Measurements from ENCODE around the gene RBAK. TPM values are rescaled to one million over a fixed set of nuclear protein-coding genes. Genes with fewer than 3 reads are reported as not detected.
"Not testable (repeated sequence)": the region's sequence is repeated elsewhere in the genome, so short reads cannot be mapped to it uniquely, and the experiment has no call there.

Gene RBAK
- total and polyA plus RNA-seq, 2 donors (not counting 1 experiment from before 2014, with no cell fraction given) = 3.7 to 20.3 TPM

DNA sequence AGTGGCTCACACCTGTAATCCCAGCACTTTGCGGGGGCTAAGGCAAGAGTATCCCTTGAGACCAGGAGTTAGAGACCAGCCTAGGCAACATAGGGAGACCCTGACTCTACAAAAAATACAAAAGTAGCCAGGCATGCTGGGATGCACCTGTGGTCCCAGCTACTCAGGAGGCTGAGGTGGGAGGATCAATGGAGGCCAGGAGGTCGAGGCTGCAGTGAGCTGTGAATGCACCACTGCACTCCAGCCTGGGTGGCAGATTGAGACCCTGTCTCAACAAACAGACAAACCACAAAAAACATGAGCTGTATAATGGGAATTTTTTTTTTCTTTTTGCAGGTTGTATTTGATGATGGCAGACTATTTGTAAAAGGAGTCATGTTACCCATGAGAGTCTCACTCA lies 1.5 kb downstream of the RBAK start:
- Mint-ChIP-seq H3K4me1 (peaks cover 27% of the 10 kb centered on the region), H3K4me3 (peak overlapping the region; percentile 34)
- peaks cover 5 to 14% of the 10 kb centered on the region in 2 experiments for H3K36me3 ChIP-seq (replicated peaks in 1 of 2; ENCODE audit: control extremely low read depth in 1 of 2, control insufficient read depth in 1 of 2, extremely low read depth in 1 of 2, insufficient read depth in 2 of 2, low read length in 1 of 2)
- H3K27me3 ChIP-seq (replicated peaks in 1 of 4; ENCODE audit: control extremely low read depth in 1 of 4, control insufficient read depth in 3 of 4, insufficient read depth in 4 of 4, low read length in 3 of 4); DNase-seq; H3K9me3 Mint-ChIP-seq (ENCODE audit: insufficient read depth); H3K27ac Mint-ChIP-seq; POLR2A ChIA-PET; H3K27me3 Mint-ChIP-seq; CTCF ChIA-PET; ATAC-seq (ENCODE audit: low read depth); H3K4me2 ChIP-seq (replicated peaks; ENCODE audit: low read depth, low read length, poor library complexity, severe bottlenecking); H3K27ac ChIP-seq (ENCODE audit: low read length in 2 of 2); H3K9ac ChIP-seq (ENCODE audit: low read length); H4K20me1 ChIP-seq (ENCODE audit: control insufficient read depth, insufficient read depth, low read length, poor library complexity, severe bottlenecking); H3K4me3 ChIP-seq (ENCODE audit: control extremely low read depth in 1 of 5, extremely low read depth in 1 of 5, insufficient read depth in 1 of 5, low read depth in 2 of 5, low read length in 4 of 5); H2AFZ ChIP-seq (ENCODE audit: insufficient read depth, low read depth, low read length, poor library complexity, severe bottlenecking): not testable (repeated sequence)
- intact Hi-C loops (cut with micrococcal nuclease) = loop anchor here (5.0 kb wide), 1 partner anchor 145 kb away; the partner anchor contains the start of gene WIPI2
- H3K9me3 ChIP-seq (ENCODE audit: control extremely low read depth in 1 of 3, control insufficient read depth in 2 of 3, insufficient read depth in 1 of 3, low read length in 2 of 3) = peaks cover 0 to 14% (median 10%) of the 10 kb centered on the region in 3 donors
- 100% methylated on average over 1 of the region's 2 CpGs for WGBS (ENCODE audit: insufficient coverage)
- H3K79me2 ChIP-seq (ENCODE audit: control insufficient read depth, insufficient read depth, low read length) = peaks cover 24% of the 10 kb centered on the region
- peaks cover 0 to 16% of the 10 kb centered on the region in 2 donors for H3K4me1 ChIP-seq (ENCODE audit: control insufficient read depth in 2 of 2, insufficient read depth in 2 of 2, low read length in 2 of 2)

DNA sequence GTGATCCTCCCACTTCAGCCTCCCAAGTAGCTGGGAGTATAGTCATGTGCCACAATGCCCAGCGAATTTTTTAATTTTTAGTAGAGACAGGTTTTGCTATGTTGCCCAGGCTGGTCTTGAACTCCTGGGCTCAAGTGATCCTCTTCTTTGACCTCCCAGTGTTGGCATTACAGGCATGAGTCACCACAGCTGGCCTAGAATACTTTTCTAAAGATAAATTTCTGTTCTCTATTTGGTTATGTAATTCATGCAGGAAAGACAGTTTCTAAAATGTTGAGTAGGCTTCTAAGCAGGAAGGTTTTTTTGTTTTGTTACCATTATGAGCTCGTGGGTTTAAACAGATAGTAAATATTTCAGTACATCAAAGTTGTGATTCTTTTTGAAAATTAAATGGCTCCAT lies 5.0 kb downstream of the RBAK start:
- POLR2A ChIA-PET = no interaction called here
- Histone ChIP-seq H3K4me1 (ENCODE audit: control insufficient read depth in 2 of 2, insufficient read depth in 2 of 2, low read length in 2 of 2) (peaks cover 0 to 9% of the 10 kb centered on the region in 2 donors), H3K36me3 (replicated peaks in 1 of 2; ENCODE audit: control extremely low read depth in 1 of 2, control insufficient read depth in 1 of 2, extremely low read depth in 1 of 2, insufficient read depth in 2 of 2, low read length in 1 of 2) (peaks cover 7 to 35% of the 10 kb centered on the region in 2 experiments), H3K27me3 (replicated peaks in 1 of 4; ENCODE audit: control extremely low read depth in 1 of 4, control insufficient read depth in 3 of 4, insufficient read depth in 4 of 4, low read length in 3 of 4) (no peaks in the 10 kb centered on the region), H3K4me3 (ENCODE audit: control extremely low read depth in 1 of 5, extremely low read depth in 1 of 5, insufficient read depth in 1 of 5, low read depth in 2 of 5, low read length in 4 of 5) (no peak overlapping the region), H3K4me2 (replicated peaks; ENCODE audit: low read depth, low read length, poor library complexity, severe bottlenecking) (no peak overlapping the region), H3K9ac (ENCODE audit: low read length) (no peak overlapping the region), H2AFZ (ENCODE audit: insufficient read depth, low read depth, low read length, poor library complexity, severe bottlenecking) (no peak overlapping the region), H3K9me3 (ENCODE audit: control extremely low read depth in 1 of 3, control insufficient read depth in 2 of 3, insufficient read depth in 1 of 3, low read length in 2 of 3) (peaks cover 0 to 16% (median 16%) of the 10 kb centered on the region in 3 donors), H3K79me2 (ENCODE audit: control insufficient read depth, insufficient read depth, low read length) (peaks cover 50% of the 10 kb centered on the region), H3K27ac (ENCODE audit: low read length in 2 of 2) (no peak overlapping the region), H4K20me1 (ENCODE audit: control insufficient read depth, insufficient read depth, low read length, poor library complexity, severe bottlenecking) (peaks cover 2% of the 10 kb centered on the region)
- Mint-ChIP-seq H3K4me3 (no peak overlapping the region), H3K4me1 (peaks cover 21% of the 10 kb centered on the region), H3K27me3 (no peaks in the 10 kb centered on the region), H3K27ac (no peak overlapping the region), H3K9me3 (ENCODE audit: insufficient read depth) (peaks cover 14% of the 10 kb centered on the region)
- no peak for ATAC-seq (ENCODE audit: low read depth)
- DNase-seq = no peak
- intact Hi-C loops (cut with micrococcal nuclease) = no loop called here
- WGBS (ENCODE audit: insufficient coverage) = 100% methylated on average over 1 of the region's 2 CpGs
- CTCF ChIA-PET = no interaction called here
- TF ChIP-seq EZH2 (IDR thresholded peaks at IDR 0.05; ENCODE audit: borderline replicate concordance, insufficient read depth, low read depth, low read length, poor library complexity, severe bottlenecking) = no peak
- TF ChIP-seq CTCF (IDR thresholded peaks at IDR 0.05) = no peak

- POLR2A ChIA-PET; CTCF ChIA-PET; H3K27me3 ChIP-seq (replicated peaks in 1 of 4; ENCODE audit: control extremely low read depth in 1 of 4, control insufficient read depth in 3 of 4, insufficient read depth in 4 of 4, low read length in 3 of 4); H3K27me3 Mint-ChIP-seq; intact Hi-C loops (cut with micrococcal nuclease); ATAC-seq (ENCODE audit: low read depth); H3K4me2 ChIP-seq (replicated peaks; ENCODE audit: low read depth, low read length, poor library complexity, severe bottlenecking); H3K4me3 ChIP-seq (ENCODE audit: control extremely low read depth in 1 of 5, extremely low read depth in 1 of 5, insufficient read depth in 1 of 5, low read depth in 2 of 5, low read length in 4 of 5); H3K4me3 Mint-ChIP-seq; H3K27ac ChIP-seq (ENCODE audit: low read length in 2 of 2); H3K9ac ChIP-seq (ENCODE audit: low read length); DNase-seq; H3K27ac Mint-ChIP-seq; H4K20me1 ChIP-seq (ENCODE audit: control insufficient read depth, insufficient read depth, low read length, poor library complexity, severe bottlenecking); H3K4me1 ChIP-seq (ENCODE audit: control insufficient read depth in 2 of 2, insufficient read depth in 2 of 2, low read length in 2 of 2); H2AFZ ChIP-seq (ENCODE audit: insufficient read depth, low read depth, low read length, poor library complexity, severe bottlenecking): not testable (repeated sequence)
- Mint-ChIP-seq H3K9me3 (ENCODE audit: insufficient read depth) (peaks cover 14% of the 10 kb centered on the region), H3K4me1 (peaks cover 14% of the 10 kb centered on the region)
- peaks cover 44% of the 10 kb centered on the region for H3K79me2 ChIP-seq (ENCODE audit: control insufficient read depth, insufficient read depth, low read length)
- peaks cover 8 to 43% of the 10 kb centered on the region in 2 experiments for H3K36me3 ChIP-seq (replicated peaks in 1 of 2; ENCODE audit: control extremely low read depth in 1 of 2, control insufficient read depth in 1 of 2, extremely low read depth in 1 of 2, insufficient read depth in 2 of 2, low read length in 1 of 2)
- peaks cover 0 to 18% (median 16%) of the 10 kb centered on the region in 3 donors for H3K9me3 ChIP-seq (ENCODE audit: control extremely low read depth in 1 of 3, control insufficient read depth in 2 of 3, insufficient read depth in 1 of 3, low read length in 2 of 3)
These were observed 6.1 kb downstream of the RBAK start for GRCh38 chr7:5051731-5052130.
